Stimulated activated CD8-positive, alpha-beta memory T cell treated with anti-CD3 and anti-CD28 coated beads, Interleukin-15, amount 100 ng/mL, for 48 hours (primary cell): ENCODE measurements around the gene PADI3.

Experiments
- DNase-seq, 2 donors: peaks; one replicate each; pipeline ENCODE4 v3.0.0-alpha.2; 2020; ENCODE audit warnings: low read depth in 2 of 2

PADI3 gene

DNA sequence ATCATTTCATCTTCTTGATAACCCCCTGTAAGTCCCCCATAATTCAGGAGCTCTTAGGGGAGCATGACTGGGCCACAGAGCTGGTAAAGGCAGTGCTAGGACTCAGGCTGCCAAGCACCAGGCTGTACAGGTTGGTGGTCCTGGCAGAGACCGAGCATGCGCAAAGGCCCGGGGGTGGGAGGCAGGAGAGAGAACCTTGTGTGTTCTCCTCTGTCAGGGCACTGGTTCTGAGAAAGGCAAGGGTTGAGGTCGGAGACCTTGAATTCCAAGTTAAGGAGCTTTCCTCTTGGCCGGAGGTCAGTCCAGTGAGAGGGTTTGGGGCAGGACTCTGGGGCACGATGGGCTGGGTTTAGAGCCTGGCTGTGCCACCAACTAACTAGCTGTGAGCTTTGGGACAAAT, 23.2 kb downstream of the PADI3 start:
- no peak for DNase-seq

- no peak for DNase-seq
These were observed 23.7 kb downstream of the PADI3 start for GRCh38 chr1:17272646-17273045.

- no peak for DNase-seq
These were observed 24.2 kb downstream of the PADI3 start for GRCh38 chr1:17273096-17273495.

- DNase-seq: peak in 1 of 2 donors; percentile 14
These were observed 25.6 kb downstream of the PADI3 start for GRCh38 chr1:17274186-17275170.

GRCh38 chr1:17276568-17276967, 27.7 kb downstream of the PADI3 start:
- DNase-seq: no peak

GRCh38 chr1:17277511-17278159, 28.7 kb downstream of the PADI3 start:
- no peak for DNase-seq

DNA sequence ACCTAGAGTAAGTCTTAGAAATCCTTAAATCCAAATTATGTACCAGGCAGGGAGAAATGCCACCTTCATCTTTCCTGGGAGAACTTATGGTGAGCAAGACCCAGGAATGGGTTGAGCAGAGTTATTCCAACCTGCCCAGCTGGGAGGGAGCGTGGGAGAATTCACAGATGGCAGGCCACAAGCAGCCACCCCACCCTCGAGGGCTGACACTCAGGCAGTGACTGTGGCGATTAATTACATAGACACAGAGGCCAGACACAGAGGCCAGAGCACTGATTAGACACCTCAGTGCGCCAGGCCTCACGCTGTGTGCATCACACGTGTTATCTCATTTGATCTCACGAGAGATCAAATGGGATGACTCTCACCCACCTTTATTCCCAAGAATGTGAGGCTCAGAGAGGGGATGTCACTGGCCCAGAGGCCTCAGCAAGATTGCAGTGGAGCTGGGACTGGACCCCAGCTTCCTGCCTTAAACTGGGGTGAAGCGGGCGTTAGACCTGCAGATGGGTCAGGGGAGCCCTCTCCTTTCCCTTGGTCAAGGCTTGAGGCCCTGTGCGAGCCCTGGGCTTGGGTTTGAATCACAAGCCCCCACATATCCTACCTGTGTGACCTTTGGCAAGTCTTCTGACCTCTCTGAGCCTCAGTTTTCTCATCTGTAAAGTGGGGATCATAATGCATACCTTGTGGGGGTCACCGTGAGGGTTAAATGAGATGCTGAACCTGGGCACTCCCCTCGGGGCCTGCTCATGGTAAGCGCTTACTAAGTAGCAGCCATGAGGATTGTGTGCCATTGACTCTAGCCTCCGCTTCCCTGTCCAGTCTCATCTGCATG, 30.3 kb downstream of the PADI3 start:
- DNase-seq: no peak

- DNase-seq: no peak
These were observed 31.5 kb downstream of the PADI3 start for GRCh38 chr1:17280436-17280835.

GRCh38 chr1:17280894-17281293, 32.0 kb downstream of the PADI3 start:
- no peak for DNase-seq

GRCh38 chr1:17281775-17282181, 32.9 kb downstream of the PADI3 start:
- no peak for DNase-seq

DNA sequence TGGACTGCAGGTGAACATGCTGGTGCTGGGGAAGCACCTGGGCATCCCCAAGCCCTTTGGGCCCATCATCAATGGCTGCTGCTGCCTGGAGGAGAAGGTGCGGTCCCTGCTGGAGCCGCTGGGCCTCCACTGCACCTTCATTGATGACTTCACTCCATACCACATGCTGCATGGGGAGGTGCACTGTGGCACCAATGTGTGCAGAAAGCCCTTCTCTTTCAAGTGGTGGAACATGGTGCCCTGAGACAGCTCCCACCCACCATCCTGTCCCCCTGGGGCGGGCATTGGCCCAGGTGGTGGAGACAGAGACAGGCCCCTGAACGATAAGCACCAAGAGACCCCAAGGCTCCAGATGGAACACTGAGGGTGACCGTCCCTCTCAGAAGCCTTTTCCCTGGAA, 33.9 kb downstream of the PADI3 start:
- no peak for DNase-seq

DNA sequence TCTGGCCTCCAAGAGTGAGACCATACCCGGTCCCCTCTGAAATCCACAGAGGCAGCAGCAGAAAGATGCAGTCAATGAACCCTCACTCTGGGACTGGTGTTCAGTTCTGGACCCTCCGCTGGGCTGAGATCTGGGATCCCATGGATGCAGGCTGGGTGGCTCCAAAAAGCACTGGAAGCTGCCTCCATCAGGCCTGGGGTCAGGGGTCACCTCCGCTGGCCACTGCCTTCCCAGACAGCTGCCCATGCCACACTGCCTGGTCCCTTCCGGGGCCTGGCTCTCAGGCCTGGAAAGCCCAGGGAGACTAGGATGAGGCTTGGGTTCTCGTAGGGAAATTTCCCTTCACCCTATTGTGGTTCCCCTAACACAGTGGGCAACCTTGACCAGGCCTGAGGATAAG, 37.7 kb downstream of the PADI3 start:
- no peak for DNase-seq

DNA sequence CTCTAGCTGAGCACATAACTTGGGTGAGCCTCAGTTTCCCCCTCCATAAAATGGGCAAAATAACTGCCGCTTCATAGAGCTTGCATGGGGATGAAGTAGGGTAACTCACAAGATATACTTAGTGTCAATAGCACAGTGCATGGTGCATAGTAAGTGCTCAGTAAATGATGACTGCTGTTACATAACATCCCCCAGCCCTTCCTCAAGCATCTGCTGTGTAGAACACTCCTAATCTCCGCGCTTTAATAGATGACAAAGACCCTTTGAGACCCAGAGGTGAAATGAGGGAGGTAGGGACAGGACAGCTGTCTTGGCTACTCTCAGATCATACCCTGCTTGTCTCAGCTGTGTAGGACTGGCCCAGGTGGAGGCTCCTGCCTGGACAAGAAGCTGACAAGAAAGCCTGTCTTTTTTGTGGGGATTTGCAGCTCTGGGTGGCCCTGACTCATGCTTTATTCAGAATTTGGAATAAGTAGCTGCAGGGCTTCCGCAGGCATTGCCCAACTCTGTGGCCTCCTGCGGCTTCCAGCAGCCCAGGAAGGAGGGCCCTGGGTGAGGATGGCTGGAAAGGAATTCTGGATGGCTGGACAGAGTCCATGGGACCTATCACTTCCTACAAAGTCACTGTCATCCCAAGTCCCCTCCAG, 38.4 kb downstream of the PADI3 start:
- no peak for DNase-seq

- no peak for DNase-seq
These were observed 40.8 kb downstream of the PADI3 start for GRCh38 chr1:17289721-17290120.

DNA sequence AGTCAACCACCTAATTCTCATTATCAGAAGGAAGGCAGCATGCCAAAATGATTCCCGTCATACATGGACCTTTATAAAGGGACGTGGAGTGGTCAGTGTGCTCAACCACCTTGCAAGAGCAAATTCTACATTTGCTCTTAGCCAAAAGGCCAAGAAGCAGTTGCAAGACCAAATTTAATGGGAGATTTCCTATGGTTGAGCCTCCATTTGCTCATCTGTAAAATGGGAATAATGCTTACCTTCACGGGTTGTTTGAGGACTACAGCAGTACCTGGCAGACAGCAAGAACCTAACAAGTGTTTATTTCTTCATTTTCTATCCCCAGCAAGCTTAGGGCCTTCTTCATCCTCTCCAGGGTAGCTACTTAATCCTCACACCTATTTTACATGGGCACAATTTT, 41.7 kb downstream of the PADI3 start:
- DNase-seq: no peak

DNA sequence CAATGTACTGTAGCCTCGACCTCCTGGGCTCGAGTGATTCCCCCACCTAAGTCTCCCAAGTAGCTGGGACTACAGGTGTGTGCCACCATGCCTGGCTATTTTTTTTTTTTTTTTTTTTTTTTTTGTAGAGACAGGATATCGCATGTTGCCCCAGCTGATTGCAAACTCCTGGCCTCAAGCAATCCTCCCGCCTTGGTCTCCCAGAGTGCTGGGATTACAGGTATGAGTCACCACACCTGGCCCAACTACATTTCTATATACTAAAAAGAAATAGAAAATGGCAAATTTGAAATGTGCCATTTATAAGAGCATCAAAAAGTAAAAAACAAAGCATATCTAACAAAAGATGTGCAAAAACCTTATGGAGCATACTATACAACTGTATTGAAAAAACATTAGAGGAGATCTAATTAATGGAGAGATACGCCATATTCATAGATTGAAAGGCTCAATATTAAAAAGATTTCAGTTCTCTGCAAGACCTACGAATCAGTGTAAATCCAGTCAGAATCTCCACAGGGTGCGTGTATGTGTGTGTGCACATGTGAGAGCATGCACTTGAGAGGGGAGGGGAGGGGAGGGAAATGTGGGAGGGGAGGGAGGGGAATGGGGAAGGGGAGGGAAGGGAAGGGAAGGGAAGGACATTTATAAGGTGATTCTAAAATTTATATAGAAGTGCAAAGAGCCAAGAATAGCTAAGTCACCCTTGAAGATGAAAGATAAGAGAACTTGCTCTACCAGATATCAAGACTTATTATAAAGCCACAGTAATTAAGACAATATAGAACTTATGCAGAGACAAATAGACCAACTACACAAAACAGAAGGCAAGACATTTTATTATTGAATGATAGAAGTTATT, 43.6 kb downstream of the PADI3 start:
- no peak for DNase-seq

GRCh38 chr1:17293681-17294425, 45.0 kb downstream of the PADI3 start:
- DNase-seq: no peak

DNA sequence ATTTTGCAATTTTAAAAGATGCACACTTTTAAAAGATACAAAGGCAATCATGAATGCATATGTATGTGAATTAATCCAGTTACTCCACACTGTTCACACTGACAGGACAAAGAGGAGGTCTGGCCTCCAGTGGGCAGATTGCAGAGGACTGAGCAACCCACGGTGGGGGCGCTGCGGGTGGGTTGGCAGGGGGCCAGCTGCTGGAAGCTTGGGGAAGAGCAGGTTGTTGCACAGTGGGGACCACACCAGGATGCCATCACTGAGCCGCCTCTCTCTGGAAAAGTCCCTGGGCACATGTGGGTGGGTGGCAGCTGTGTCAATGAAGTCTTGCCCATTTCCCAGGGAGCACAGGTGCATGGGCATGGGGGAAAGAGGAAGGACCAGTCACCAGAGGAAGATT, 46.4 kb downstream of the PADI3 start:
- DNase-seq: no peak

DNA sequence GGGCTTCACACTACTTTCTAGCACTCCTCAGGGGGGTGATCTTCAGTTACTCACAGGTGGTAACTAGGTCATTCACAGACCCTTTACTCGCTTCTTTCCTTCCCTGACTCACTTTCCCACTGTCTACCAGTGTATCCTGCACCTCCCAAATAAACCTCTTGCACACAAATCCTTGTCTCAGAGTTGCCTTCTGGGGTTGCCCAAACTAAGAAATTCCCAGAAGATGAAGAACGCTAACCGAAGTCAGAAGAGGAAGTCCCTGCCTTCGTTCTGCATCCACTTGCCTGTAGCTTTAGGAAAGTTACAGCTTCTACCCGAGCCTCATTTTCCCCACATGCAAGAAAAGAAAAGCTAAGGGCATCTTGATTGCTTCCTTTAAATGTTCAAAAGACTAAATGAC, 47.2 kb downstream of the PADI3 start:
- DNase-seq: no peak

GRCh38 chr1:17297991-17298390, 49.1 kb downstream of the PADI3 start:
- DNase-seq: no peak
